Measurements from ENCODE around the gene KLF13.

The KLF13 gene

DNA sequence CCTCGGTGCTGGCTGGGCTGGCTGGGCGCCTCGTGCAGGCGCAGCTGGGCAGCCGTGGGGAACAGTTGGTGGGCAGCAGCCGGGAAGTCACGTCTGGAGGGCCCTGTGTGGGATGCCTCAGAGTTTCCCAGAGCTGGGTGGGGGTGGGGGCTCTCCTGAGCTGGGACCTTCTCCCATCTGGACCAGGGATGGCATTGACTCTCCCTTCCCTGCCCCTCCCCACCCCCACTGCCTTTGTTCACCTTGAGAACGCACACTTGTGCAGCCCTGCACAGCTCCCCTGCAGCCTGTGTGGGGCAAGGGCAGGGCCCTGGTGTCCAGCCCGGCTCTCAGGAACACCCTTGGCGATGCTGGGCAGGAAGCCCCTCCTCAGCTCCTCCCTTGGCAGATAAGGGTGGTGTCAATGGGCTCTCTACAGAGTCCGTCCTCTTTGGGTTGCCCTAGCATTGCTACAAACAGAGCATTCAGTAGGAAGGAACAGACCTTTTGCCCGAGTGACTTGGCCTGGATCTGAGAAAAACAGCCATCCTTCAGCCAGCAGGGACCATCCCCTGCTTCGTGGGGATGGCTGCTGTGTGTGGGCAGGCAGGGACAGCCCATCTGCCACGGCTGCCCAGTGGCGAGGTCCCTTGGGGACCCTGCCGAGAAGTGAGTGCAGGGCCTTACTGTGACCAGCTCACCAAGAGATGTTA is 25.5 kb upstream of the KLF13 start:
- peak; percentile 47 for DNase-seq

- no peak for DNase-seq
Measured at GRCh38 chr15:31301673-31301990, 25.0 kb upstream of the KLF13 start.

- DNase-seq, result peak; percentile 27
Measured at GRCh38 chr15:31302029-31302657, 24.5 kb upstream of the KLF13 start.

GRCh38 chr15:31302778-31303725 is 23.6 kb upstream of the KLF13 start:
- peak; percentile 36 for DNase-seq

DNA sequence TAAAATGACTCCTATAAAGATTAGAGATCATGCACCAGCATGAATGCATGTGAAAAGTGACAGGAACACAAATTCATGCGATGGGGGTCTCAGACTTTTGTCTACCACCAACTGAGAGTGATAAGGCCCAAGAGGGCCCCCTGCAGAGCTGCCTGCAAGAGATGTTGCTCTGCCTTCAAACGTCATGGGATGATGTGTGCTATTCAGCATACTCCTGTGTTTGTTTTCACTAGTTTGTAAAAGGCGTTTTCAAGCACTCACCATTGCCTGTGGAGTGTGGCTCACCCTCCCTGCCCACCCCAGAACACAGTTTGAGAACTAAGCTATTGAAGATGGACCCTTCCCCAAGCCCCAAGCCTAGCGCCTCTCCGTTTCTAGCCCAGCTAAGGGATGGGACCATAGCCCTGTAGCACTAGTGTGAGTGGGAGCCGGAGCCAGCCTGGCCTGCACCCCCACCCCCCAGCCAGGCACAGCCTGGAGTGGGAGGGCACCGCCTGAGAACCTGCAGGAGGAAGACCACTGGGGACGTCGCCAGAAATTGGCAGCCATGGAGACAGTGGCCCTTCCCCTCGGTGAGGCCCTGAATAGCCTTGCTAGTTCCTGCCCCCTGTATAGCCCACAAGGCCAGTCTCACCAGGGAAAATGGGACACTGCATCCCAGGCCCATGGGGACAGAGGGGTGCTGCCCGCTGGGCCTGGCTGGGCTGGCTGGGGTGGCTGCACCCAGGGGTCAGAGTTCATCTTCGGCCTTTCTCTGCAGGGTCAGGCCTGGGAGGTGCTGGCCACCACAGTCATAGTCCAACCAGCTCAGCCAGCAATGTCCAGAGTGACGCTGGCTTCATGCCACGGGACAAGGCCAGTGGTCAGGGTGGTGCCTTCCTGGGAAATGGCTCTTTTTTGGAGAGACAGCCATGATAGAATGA is 22.6 kb upstream of the KLF13 start:
- DNase-seq, result peak; percentile 30

GRCh38 chr15:31304751-31305365 is 21.8 kb upstream of the KLF13 start:
- DNase-seq, result peak; percentile 45

DNA sequence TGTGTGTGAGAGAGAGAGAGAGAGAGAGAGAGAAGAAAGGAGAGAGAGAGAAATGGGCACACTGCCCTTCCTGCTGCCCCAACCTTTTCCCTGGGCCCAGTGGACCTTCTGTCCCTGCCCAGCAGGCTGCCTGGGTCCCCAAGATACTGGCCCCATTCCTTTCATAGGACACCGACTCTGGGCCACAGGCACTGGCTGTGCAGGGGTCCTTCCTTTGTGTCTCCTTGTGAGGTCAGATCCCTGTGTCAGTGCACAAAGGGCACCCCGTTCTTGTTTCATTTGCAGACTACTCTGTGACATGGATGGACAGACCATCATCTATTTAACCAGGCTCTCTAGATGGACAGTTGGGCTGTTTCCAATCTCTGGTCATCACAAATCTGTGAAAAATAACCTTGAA is 21.3 kb upstream of the KLF13 start:
- DNase-seq, result peak; percentile 27

- DNase-seq, result peak; percentile 39
Measured at GRCh38 chr15:31305796-31306425, 20.7 kb upstream of the KLF13 start.

DNA sequence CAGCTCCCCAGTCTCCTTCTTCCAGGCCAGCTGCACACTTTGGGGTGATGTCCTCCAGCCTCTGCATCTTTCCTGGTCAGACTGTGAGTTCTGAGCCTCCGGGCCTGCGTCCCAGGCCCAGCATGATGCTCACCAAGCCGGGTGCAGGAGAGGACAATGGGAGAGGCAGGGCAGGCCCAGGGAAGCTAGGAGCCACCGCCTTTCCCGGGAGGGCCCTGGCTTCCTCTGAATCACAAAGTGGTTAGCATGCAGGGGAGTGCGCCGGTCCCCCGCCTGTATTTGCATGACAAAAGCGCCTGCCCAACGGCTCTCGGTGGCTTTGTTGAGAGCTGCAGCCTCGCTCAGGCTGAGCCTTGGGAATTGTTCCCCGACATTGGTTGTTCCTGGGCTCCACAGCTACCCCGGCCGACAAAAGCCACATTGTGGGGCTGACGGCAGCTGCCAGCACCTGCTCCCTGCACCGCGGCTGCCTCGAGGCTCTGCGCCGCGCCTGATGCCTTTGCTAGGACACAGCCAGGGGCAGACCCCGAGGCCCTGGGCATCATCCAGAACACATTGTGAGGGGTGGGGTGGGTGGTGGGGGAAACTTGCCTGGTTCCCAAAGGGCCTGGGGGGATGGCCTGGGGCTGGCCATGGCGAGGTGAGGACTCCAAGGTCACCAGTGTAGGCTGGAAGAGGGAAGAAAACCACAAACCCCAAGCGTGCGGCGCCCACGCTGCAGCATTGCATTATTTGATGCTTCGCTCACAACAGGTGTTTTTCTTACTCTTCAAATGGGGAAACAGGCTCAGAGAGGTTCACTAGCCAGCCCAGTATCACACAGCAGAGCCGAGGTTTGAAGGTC is 20.0 kb upstream of the KLF13 start:
- peak; percentile 53 for DNase-seq

- peak; percentile 34 for DNase-seq
Measured at GRCh38 chr15:31307270-31308184, 19.1 kb upstream of the KLF13 start.

- peak; percentile 22 for DNase-seq
Measured at GRCh38 chr15:31308185-31308639, 18.4 kb upstream of the KLF13 start.

GRCh38 chr15:31309893-31310606 is 16.6 kb upstream of the KLF13 start:
- peak; percentile 15 for DNase-seq

DNA sequence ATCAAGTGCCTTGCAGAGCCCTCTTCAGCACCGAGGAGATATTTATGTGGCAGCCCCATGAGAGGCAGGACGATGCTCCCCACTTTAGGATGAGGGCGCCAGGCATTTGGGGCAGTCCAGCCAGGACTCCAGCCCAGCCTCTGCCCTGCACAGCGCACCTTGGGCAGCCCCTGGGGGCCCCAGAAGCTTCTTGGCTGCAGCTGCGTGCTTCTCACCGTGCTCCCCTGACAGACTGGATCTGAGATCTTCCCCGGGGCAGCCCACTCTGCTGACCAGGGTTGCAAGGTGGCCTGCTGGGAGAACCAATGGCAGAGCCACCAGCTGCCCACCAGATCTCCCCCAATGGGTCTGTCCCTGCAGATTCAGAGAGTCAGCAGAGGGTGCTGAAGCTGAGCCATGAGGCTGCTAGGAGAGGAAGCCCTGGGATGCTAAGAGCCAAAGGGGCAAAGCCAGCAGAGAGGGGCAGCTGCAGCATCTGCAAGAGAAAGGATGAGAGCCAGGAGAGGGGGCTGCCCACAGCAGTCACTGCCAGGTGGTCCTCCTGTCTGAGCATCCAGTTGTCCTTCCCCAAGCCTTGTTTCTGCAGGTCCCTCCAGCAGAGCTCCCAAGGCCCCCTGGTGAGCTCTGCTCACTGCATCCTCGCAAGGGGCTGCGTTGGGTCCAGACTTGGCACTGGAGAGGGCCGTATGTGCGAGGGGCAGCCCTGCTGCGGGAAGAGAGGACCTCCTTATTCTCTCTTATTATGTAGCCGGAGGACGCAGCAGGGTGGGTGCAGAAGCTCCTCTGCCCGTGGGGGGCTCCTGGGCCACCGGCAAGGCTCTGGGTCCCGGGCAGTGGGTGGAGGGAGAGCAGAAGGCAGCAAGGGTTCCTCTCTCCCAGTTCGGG is 14.7 kb upstream of the KLF13 start:
- peak; percentile 32 for DNase-seq

- peak; percentile 5 for DNase-seq
Measured at GRCh38 chr15:31313223-31313622, 13.4 kb upstream of the KLF13 start.

DNA sequence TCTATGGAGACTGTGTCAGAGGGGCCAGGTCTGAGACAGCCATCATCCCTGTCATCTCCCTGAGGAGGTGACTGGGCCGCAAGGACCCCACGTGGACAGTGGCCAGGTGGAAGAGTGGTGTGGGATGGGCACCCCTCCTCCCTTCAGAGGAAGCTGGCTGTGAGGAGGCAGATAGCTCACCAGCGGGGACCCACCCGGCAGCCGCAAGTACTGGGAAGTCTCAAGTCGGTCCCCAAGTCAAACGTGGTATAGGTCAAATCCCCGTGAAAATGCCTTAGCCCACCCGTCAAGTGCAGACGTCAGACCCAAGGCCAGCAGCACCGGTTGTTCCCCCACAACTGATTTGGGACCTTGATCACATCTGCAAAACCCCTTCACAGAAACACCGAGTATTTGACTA is 12.3 kb upstream of the KLF13 start:
- DNase-seq, result peak; percentile 13

- DNase-seq, result no peak
Measured at GRCh38 chr15:31316135-31316795, 10.4 kb upstream of the KLF13 start.

- DNase-seq, result no peak
Measured at GRCh38 chr15:31317017-31317416, 9.6 kb upstream of the KLF13 start.
